ENCODE results near the gene UCKL1.
"Not testable (repeated sequence)": the region's sequence is repeated elsewhere in the genome, so short reads cannot be mapped to it uniquely, and the experiment has no call there.

Gene UCKL1

GRCh38 chr20:63919130-63919529 lies 37.1 kb downstream of the UCKL1 start:
- DNase-seq (ENCODE audit: low read depth in 2 of 2) = no peak

- no peak for DNase-seq (ENCODE audit: low read depth in 2 of 2)
Observed at GRCh38 chr20:63917811-63918210, 38.4 kb downstream of the UCKL1 start.

GRCh38 chr20:63916371-63916939 lies 39.8 kb downstream of the UCKL1 start:
- not testable (repeated sequence) for DNase-seq (ENCODE audit: low read depth in 2 of 2)

- DNase-seq (ENCODE audit: low read depth in 2 of 2) = no peak
Observed at GRCh38 chr20:63915471-63915870, 40.7 kb downstream of the UCKL1 start.

- no peak for DNase-seq (ENCODE audit: low read depth in 2 of 2)
Observed at GRCh38 chr20:63913768-63914167, 42.4 kb downstream of the UCKL1 start.

GRCh38 chr20:63911176-63911575 lies 45.0 kb downstream of the UCKL1 start:
- DNase-seq (ENCODE audit: low read depth in 2 of 2) = no peak

GRCh38 chr20:63908008-63908682 lies 48.1 kb downstream of the UCKL1 start:
- DNase-seq (ENCODE audit: low read depth in 2 of 2) = no peak

- no peak for DNase-seq (ENCODE audit: low read depth in 2 of 2)
Observed at GRCh38 chr20:63903796-63904561, 52.2 kb downstream of the UCKL1 start.

- no peak for DNase-seq (ENCODE audit: low read depth in 2 of 2)
Observed at GRCh38 chr20:63900413-63900812, 55.8 kb downstream of the UCKL1 start.

GRCh38 chr20:63898882-63899558 lies 57.2 kb downstream of the UCKL1 start:
- DNase-seq (ENCODE audit: low read depth in 2 of 2) = no peak

GRCh38 chr20:63897978-63898561 lies 58.1 kb downstream of the UCKL1 start:
- DNase-seq (ENCODE audit: low read depth in 2 of 2) = no peak

GRCh38 chr20:63896264-63897105 lies 59.7 kb downstream of the UCKL1 start:
- DNase-seq (ENCODE audit: low read depth in 2 of 2) = no peak

- no peak for DNase-seq (ENCODE audit: low read depth in 2 of 2)
Observed at GRCh38 chr20:63895952-63896263, 60.3 kb downstream of the UCKL1 start.

- DNase-seq (ENCODE audit: low read depth in 2 of 2) = no peak
Observed at GRCh38 chr20:63895202-63895951, 60.8 kb downstream of the UCKL1 start.

- peak; percentile 89 to 94 for DNase-seq (ENCODE audit: low read depth in 2 of 2)
Observed at GRCh38 chr20:63894358-63895201, 61.6 kb downstream of the UCKL1 start, which contains the start of gene DNAJC5. Gene DNAJC5, plus strand, starts transcription at chr20:63895126. Its CDS starts 33,220 bp downstream, at chr20:63928346.

GRCh38 chr20:63893999-63894357 lies 62.2 kb downstream of the UCKL1 start:
- DNase-seq (ENCODE audit: low read depth in 2 of 2) = no peak

GRCh38 chr20:63892402-63892801 lies 63.8 kb downstream of the UCKL1 start:
- no peak for DNase-seq (ENCODE audit: low read depth in 2 of 2)

GRCh38 chr20:63891061-63892002 lies 64.9 kb downstream of the UCKL1 start:
- no peak for DNase-seq (ENCODE audit: low read depth in 2 of 2)
